Fibroblast of lung (primary cell): ENCODE data around the gene MAPKBP1. TPM values are rescaled to one million over a fixed set of nuclear protein-coding genes. Genes with fewer than 3 reads are reported as not detected.

Experiments
- DNase-seq, 2 donors: peaks; one replicate each; pipeline versions ENCODE4 v3.0.0 to v3.0.0-alpha.2; 2010; ENCODE audit warnings: low read depth in 2 of 2
- H2AFZ ChIP-seq: 2 replicates; pipeline ENCODE4 v1.5.1; 2012; ENCODE audit warnings: low read length, control low read depth, inconsistent platforms
- H3K27ac ChIP-seq: 2 replicates; pipeline ENCODE4 v1.5.1; 2011; ENCODE audit warnings: low read length, control low read depth; ENCODE audit not compliant: insufficient read depth
- H3K27me3 ChIP-seq: 2 replicates; pipeline ENCODE4 v1.5.1; 2011; ENCODE audit warnings: mild to moderate bottlenecking, low read length; ENCODE audit not compliant: control insufficient read depth, insufficient read depth
- H3K36me3 ChIP-seq: 2 replicates; pipeline ENCODE4 v1.5.1; 2011; ENCODE audit warnings: low read length; ENCODE audit not compliant: control insufficient read depth, insufficient read depth
- H3K4me1 ChIP-seq: 2 replicates; pipeline ENCODE4 v1.5.1; 2011; ENCODE audit warnings: low read length; ENCODE audit not compliant: control insufficient read depth, insufficient read depth; ENCODE audit errors: extremely low read depth
- H3K4me2 ChIP-seq: 2 replicates; pipeline ENCODE4 v1.5.1; 2011; ENCODE audit warnings: low read length, control low read depth; ENCODE audit not compliant: insufficient read depth; ENCODE audit errors: extremely low read depth
- H3K4me3 ChIP-seq, 4 experiments: fragments of 200-600 bp in 1 of 4; sonication (generic) in 1 of 4; replicated peaks in 1 of 4; 2 replicates each; pipeline ENCODE4 v1.5.1; 2011 to 2016; ENCODE audit warnings: low read length in 4 of 4, low read depth in 3 of 4, mild to moderate bottlenecking in 3 of 4, control low read depth in 2 of 4, inconsistent platforms in 1 of 4, mixed read lengths in 1 of 4; ENCODE audit not compliant: insufficient read depth in 1 of 4; ENCODE audit errors: control extremely low read depth in 1 of 4
- H3K79me2 ChIP-seq: 2 replicates; pipeline ENCODE4 v1.5.1; 2012; ENCODE audit warnings: mild to moderate bottlenecking, low read length, inconsistent platforms; ENCODE audit not compliant: control insufficient read depth, insufficient read depth
- H3K9ac ChIP-seq: 2 replicates; pipeline ENCODE4 v1.5.1; 2011; ENCODE audit warnings: mild to moderate bottlenecking, low read length, control low read depth; ENCODE audit not compliant: insufficient read depth
- H3K9me3 ChIP-seq: 2 replicates; pipeline ENCODE4 v1.5.1; 2012; ENCODE audit warnings: low read depth, low read length; ENCODE audit not compliant: control insufficient read depth, insufficient read depth
- H4K20me1 ChIP-seq: 2 replicates; pipeline ENCODE4 v1.5.1; 2011; ENCODE audit warnings: low read length; ENCODE audit not compliant: control insufficient read depth, insufficient read depth; ENCODE audit errors: extremely low read depth
- EZH2 ChIP-seq: IDR thresholded peaks from 2 replicates; pipeline ENCODE4 v1.5.1; 2012; ENCODE audit warnings: low read length, control low read depth, mild to moderate bottlenecking; ENCODE audit errors: missing control alignments
- polyA plus RNA-seq, 2 donors: library from polyadenylated mRNA; depleted of rRNA in 1 of 2; stranded (reverse) in 1 of 2; unstranded in 1 of 2; fragments of >200 nt; gene quantifications; 2 replicates each; pipeline ENCODE4 v1.2.1, GENCODE V29; 2011 to 2012; ENCODE audit warnings: missing spikeins in 1 of 2
- total RNA-seq: library from RNA; depleted of rRNA; stranded (reverse); fragments of >200 nt; gene quantifications from 2 replicates; pipeline ENCODE4 v1.2.1, GENCODE V29; 2014
- TF ChIP-seq, protein P1 (sequence below), 2 donors: IDR thresholded peaks in 1 of 2; conservative IDR thresholded peaks in 1 of 2; 1 replicate in 1 of 2; 2 replicates in 1 of 2; pipeline ENCODE4 v1.5.1; 2011 to 2012; ENCODE audit warnings: low read length in 2 of 2, control low read depth in 1 of 2, inconsistent platforms in 1 of 2, low read depth in 1 of 2, mild to moderate bottlenecking in 1 of 2

Gene MAPKBP1
- total and polyA plus RNA-seq, 2 donors (not counting 1 experiment from before 2014, with no cell fraction given): 2.8 to 20.8 TPM

DNA sequence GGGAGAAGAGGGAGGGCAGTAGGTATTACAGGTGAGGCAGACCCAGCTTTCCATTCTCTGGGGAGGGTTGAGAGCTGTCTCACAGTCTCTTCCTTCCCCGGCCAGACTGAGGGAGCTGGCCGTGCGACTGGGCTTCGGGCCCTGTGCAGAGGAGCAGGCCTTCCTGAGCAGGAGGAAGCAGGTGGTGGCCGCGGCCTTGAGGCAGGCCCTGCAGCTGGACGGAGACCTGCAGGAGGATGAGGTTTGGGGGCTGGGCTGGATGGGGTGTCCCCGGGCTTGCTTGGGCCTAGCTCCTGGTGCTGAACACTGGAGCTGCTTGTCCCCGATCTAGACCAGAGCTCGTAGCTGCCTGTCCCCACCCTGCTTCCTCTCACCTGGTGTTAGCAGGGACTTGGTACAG lies 69.3 kb downstream of the MAPKBP1 start:
- TF ChIP-seq, protein P1, sequence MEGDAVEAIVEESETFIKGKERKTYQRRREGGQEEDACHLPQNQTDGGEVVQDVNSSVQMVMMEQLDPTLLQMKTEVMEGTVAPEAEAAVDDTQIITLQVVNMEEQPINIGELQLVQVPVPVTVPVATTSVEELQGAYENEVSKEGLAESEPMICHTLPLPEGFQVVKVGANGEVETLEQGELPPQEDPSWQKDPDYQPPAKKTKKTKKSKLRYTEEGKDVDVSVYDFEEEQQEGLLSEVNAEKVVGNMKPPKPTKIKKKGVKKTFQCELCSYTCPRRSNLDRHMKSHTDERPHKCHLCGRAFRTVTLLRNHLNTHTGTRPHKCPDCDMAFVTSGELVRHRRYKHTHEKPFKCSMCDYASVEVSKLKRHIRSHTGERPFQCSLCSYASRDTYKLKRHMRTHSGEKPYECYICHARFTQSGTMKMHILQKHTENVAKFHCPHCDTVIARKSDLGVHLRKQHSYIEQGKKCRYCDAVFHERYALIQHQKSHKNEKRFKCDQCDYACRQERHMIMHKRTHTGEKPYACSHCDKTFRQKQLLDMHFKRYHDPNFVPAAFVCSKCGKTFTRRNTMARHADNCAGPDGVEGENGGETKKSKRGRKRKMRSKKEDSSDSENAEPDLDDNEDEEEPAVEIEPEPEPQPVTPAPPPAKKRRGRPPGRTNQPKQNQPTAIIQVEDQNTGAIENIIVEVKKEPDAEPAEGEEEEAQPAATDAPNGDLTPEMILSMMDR (conservative IDR thresholded peaks at IDR 0.05 in 1 of 2, IDR thresholded peaks at IDR 0.05 in 1 of 2; ENCODE audit: low read depth in 1 of 2, low read length in 2 of 2): no peak
- no peak for TF ChIP-seq EZH2
- H3K9ac ChIP-seq: no peak overlapping the region
- no peaks in the 10 kb centered on the region for H3K9me3 ChIP-seq

DNA sequence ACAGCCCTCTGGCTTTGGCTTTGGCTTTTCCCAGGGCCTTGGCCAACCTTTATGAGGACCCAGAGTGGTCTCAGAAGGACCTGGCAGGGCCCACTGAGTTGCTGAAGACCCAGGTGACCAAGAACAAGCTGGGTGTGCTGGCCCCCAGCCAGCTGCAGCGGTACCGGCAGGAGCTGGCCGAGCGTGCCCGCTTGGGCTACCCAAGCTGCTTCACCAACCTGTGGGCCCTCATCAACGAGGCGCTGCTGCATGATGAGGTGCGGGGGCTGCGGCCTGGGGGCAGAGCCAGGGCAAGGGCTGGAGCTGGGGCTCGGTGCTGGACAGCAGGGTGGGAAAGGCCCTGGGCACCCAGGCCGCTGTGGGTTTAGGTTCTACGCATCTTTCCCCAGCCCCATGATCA lies 70.5 kb downstream of the MAPKBP1 start:
- no peak overlapping the region for H3K4me3 ChIP-seq
- no peaks in the 10 kb centered on the region for H3K27me3 ChIP-seq
- no peak overlapping the region for H3K27ac ChIP-seq
- H2AFZ ChIP-seq: no peak overlapping the region
- H3K36me3 ChIP-seq: peaks cover 2% of the 10 kb centered on the region
- H3K79me2 ChIP-seq: no peaks in the 10 kb centered on the region
- H3K9ac ChIP-seq: no peak overlapping the region
- H3K4me1 ChIP-seq: no peaks in the 10 kb centered on the region
- H3K4me2 ChIP-seq: no peak overlapping the region
- no peaks in the 10 kb centered on the region for H3K9me3 ChIP-seq
- H4K20me1 ChIP-seq: no peaks in the 10 kb centered on the region
- TF ChIP-seq EZH2: no peak
- TF ChIP-seq, protein P1 (conservative IDR thresholded peaks at IDR 0.05 in 1 of 2, IDR thresholded peaks at IDR 0.05 in 1 of 2; ENCODE audit: low read depth in 1 of 2, low read length in 2 of 2): no peak
- DNase-seq: no peak

More for the DNA sequence above, 69.3 kb downstream of the MAPKBP1 start:
- H3K27me3 ChIP-seq: no peaks in the 10 kb centered on the region
- no peak overlapping the region for H3K27ac ChIP-seq
- peaks cover 2% of the 10 kb centered on the region for H3K36me3 ChIP-seq
- H4K20me1 ChIP-seq: no peaks in the 10 kb centered on the region
- no peaks in the 10 kb centered on the region for H3K4me1 ChIP-seq
- no peaks in the 10 kb centered on the region for H3K79me2 ChIP-seq
- H3K4me3 ChIP-seq: no peak overlapping the region
- DNase-seq: no peak
- H3K4me2 ChIP-seq: no peak overlapping the region
- no peak overlapping the region for H2AFZ ChIP-seq

DNA sequence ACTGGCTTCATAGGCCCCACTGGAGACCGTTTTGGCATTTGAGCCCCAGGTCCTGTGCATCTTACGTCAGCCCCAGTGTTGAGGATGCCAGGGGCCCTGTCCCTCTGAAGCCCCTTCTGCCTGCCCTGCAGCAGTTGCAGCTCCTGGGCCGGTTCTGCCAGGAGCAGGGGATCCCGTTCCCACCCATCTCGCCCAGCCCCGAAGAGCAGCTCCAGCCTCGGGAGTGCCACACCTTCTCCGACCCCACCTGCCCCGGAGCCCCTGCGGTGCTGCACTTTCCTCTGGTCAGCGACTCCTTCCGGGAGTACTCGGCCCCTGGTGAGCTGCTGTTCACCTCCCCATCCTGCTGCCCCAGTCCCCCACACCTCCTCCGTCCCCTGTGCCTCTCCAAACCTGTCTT lies 72.9 kb downstream of the MAPKBP1 start:
- Histone ChIP-seq H3K4me3 (no peak overlapping the region), H3K9me3 (no peaks in the 10 kb centered on the region), H3K36me3 (peaks cover 2% of the 10 kb centered on the region), H2AFZ (no peak overlapping the region), H3K4me1 (no peaks in the 10 kb centered on the region), H3K4me2 (no peak overlapping the region), H3K79me2 (no peaks in the 10 kb centered on the region), H4K20me1 (no peaks in the 10 kb centered on the region), H3K27ac (no peak overlapping the region), H3K27me3 (no peaks in the 10 kb centered on the region), H3K9ac (no peak overlapping the region)
- no peak for DNase-seq
- TF ChIP-seq EZH2: no peak
- TF ChIP-seq, protein P1 (conservative IDR thresholded peaks at IDR 0.05 in 1 of 2, IDR thresholded peaks at IDR 0.05 in 1 of 2; ENCODE audit: low read depth in 1 of 2, low read length in 2 of 2): no peak
